H1 (cell line): ENCODE data around the gene CD164. TPM values are rescaled to one million over a fixed set of nuclear protein-coding genes. Genes with fewer than 3 reads are reported as not detected.

ENCODE experiments used
- BACH1 ChIP-seq: IDR thresholded peaks from 2 replicates; pipeline ENCODE4 v1.6.1; 2012; ENCODE audit warnings: low read length, improper control_type of control experiment
- BCL11A ChIP-seq, 2 experiments: IDR thresholded peaks; one replicate each; pipeline ENCODE4 v1.6.1; 2011; ENCODE audit warnings: low read depth in 2 of 2, low read length in 2 of 2, mild to moderate bottlenecking in 2 of 2
- CEBPB ChIP-seq: IDR thresholded peaks from 2 replicates; pipeline ENCODE4 v1.6.1; 2012; ENCODE audit warnings: low read depth, low read length
- EP300 ChIP-seq, 2 experiments: IDR thresholded peaks; 1 replicate in 1 of 2; 2 replicates in 1 of 2; pipeline ENCODE4 v1.6.1; 2011 to 2012; ENCODE audit warnings: low read depth in 2 of 2, low read length in 2 of 2, mild to moderate bottlenecking in 2 of 2, borderline replicate concordance in 1 of 2, inconsistent platforms in 1 of 2, moderate library complexity in 1 of 2
- RBBP5 ChIP-seq: IDR thresholded peaks from 2 replicates; pipeline ENCODE4 v1.7.1; 2012; ENCODE audit warnings: low read depth, mild to moderate bottlenecking, inconsistent platforms, low read length, moderate library complexity, borderline replicate concordance
- SP2 ChIP-seq: IDR thresholded peaks from 2 replicates; pipeline ENCODE4 v1.6.1; 2012; ENCODE audit warnings: mild to moderate bottlenecking, low read length, inconsistent platforms
- SP4 ChIP-seq: IDR thresholded peaks from 2 replicates; pipeline ENCODE4 v1.6.1; 2012; ENCODE audit warnings: low read length, inconsistent platforms
- polyA plus RNA-seq, 7 experiments: library from polyadenylated mRNA; depleted of rRNA in 3 of 7; stranded (reverse) in 5 of 7; unstranded in 2 of 7; fragments of >200 nt in 5 of 7; fragments of 200-250 nt in 2 of 7; gene quantifications; 1 replicate in 5 of 7; 2 replicates in 1 of 7; 4 replicates in 1 of 7; pipeline versions ENCODE4 v1.2.1 to v1.2.3, GENCODE V29; 2011 to 2013; ENCODE audit warnings: missing spikeins in 2 of 7, mixed read lengths in 2 of 7
- total RNA-seq: library from RNA; stranded (reverse); fragmentation: NEBNext Ultra II Directional; extraction: Animal tissue kit (Norgen Biotek cat#: 25700); gene quantifications from 2 replicates; pipeline ENCODE4 v1.2.1, GENCODE V29; 2021
- TF ChIP-seq, protein P1 (sequence below): fragments of 300-600 bp; sonication (generic); IDR thresholded peaks from 2 replicates; pipeline ENCODE4 v1.7.1; 2012; ENCODE audit warnings: low read length, moderate library complexity, mild to moderate bottlenecking, inconsistent platforms; ENCODE audit not compliant: insufficient replicate concordance
- TF ChIP-seq, protein P2 (sequence below), 3 experiments: IDR thresholded peaks; 1 replicate in 2 of 3; 2 replicates in 1 of 3; pipeline versions ENCODE4 v1.5.1 to v1.6.1; 2011; ENCODE audit warnings: low read length in 3 of 3, mild to moderate bottlenecking in 3 of 3, inconsistent platforms in 2 of 3, low read depth in 1 of 3, moderate library complexity in 1 of 3; ENCODE audit not compliant: insufficient read depth in 1 of 3; ENCODE audit errors: control extremely low read depth in 1 of 3

CD164 gene
- total and polyA plus RNA-seq, 2 of the 8 experiments (the other 6 are each of a cell fraction or from before 2014, with no cell fraction given) = 69.3 to 94.3 TPM

- TF ChIP-seq, protein P1, sequence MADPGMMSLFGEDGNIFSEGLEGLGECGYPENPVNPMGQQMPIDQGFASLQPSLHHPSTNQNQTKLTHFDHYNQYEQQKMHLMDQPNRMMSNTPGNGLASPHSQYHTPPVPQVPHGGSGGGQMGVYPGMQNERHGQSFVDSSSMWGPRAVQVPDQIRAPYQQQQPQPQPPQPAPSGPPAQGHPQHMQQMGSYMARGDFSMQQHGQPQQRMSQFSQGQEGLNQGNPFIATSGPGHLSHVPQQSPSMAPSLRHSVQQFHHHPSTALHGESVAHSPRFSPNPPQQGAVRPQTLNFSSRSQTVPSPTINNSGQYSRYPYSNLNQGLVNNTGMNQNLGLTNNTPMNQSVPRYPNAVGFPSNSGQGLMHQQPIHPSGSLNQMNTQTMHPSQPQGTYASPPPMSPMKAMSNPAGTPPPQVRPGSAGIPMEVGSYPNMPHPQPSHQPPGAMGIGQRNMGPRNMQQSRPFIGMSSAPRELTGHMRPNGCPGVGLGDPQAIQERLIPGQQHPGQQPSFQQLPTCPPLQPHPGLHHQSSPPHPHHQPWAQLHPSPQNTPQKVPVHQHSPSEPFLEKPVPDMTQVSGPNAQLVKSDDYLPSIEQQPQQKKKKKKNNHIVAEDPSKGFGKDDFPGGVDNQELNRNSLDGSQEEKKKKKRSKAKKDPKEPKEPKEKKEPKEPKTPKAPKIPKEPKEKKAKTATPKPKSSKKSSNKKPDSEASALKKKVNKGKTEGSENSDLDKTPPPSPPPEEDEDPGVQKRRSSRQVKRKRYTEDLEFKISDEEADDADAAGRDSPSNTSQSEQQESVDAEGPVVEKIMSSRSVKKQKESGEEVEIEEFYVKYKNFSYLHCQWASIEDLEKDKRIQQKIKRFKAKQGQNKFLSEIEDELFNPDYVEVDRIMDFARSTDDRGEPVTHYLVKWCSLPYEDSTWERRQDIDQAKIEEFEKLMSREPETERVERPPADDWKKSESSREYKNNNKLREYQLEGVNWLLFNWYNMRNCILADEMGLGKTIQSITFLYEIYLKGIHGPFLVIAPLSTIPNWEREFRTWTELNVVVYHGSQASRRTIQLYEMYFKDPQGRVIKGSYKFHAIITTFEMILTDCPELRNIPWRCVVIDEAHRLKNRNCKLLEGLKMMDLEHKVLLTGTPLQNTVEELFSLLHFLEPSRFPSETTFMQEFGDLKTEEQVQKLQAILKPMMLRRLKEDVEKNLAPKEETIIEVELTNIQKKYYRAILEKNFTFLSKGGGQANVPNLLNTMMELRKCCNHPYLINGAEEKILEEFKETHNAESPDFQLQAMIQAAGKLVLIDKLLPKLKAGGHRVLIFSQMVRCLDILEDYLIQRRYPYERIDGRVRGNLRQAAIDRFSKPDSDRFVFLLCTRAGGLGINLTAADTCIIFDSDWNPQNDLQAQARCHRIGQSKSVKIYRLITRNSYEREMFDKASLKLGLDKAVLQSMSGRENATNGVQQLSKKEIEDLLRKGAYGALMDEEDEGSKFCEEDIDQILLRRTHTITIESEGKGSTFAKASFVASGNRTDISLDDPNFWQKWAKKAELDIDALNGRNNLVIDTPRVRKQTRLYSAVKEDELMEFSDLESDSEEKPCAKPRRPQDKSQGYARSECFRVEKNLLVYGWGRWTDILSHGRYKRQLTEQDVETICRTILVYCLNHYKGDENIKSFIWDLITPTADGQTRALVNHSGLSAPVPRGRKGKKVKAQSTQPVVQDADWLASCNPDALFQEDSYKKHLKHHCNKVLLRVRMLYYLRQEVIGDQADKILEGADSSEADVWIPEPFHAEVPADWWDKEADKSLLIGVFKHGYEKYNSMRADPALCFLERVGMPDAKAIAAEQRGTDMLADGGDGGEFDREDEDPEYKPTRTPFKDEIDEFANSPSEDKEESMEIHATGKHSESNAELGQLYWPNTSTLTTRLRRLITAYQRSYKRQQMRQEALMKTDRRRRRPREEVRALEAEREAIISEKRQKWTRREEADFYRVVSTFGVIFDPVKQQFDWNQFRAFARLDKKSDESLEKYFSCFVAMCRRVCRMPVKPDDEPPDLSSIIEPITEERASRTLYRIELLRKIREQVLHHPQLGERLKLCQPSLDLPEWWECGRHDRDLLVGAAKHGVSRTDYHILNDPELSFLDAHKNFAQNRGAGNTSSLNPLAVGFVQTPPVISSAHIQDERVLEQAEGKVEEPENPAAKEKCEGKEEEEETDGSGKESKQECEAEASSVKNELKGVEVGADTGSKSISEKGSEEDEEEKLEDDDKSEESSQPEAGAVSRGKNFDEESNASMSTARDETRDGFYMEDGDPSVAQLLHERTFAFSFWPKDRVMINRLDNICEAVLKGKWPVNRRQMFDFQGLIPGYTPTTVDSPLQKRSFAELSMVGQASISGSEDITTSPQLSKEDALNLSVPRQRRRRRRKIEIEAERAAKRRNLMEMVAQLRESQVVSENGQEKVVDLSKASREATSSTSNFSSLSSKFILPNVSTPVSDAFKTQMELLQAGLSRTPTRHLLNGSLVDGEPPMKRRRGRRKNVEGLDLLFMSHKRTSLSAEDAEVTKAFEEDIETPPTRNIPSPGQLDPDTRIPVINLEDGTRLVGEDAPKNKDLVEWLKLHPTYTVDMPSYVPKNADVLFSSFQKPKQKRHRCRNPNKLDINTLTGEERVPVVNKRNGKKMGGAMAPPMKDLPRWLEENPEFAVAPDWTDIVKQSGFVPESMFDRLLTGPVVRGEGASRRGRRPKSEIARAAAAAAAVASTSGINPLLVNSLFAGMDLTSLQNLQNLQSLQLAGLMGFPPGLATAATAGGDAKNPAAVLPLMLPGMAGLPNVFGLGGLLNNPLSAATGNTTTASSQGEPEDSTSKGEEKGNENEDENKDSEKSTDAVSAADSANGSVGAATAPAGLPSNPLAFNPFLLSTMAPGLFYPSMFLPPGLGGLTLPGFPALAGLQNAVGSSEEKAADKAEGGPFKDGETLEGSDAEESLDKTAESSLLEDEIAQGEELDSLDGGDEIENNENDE = no peak
- TF ChIP-seq SP2 (no peak), BACH1 (no peak), BCL11A (IDR thresholded peaks at IDR 0.05; ENCODE audit: low read depth in 2 of 2, low read length in 2 of 2) (no peak), RBBP5 (no peak), CEBPB (no peak), EP300 (IDR thresholded peaks at IDR 0.05; ENCODE audit: borderline replicate concordance in 1 of 2, low read depth in 2 of 2, low read length in 2 of 2) (no peak), SP4 (no peak)
- TF ChIP-seq, protein P2, sequence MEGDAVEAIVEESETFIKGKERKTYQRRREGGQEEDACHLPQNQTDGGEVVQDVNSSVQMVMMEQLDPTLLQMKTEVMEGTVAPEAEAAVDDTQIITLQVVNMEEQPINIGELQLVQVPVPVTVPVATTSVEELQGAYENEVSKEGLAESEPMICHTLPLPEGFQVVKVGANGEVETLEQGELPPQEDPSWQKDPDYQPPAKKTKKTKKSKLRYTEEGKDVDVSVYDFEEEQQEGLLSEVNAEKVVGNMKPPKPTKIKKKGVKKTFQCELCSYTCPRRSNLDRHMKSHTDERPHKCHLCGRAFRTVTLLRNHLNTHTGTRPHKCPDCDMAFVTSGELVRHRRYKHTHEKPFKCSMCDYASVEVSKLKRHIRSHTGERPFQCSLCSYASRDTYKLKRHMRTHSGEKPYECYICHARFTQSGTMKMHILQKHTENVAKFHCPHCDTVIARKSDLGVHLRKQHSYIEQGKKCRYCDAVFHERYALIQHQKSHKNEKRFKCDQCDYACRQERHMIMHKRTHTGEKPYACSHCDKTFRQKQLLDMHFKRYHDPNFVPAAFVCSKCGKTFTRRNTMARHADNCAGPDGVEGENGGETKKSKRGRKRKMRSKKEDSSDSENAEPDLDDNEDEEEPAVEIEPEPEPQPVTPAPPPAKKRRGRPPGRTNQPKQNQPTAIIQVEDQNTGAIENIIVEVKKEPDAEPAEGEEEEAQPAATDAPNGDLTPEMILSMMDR (IDR thresholded peaks at IDR 0.05; ENCODE audit: control extremely low read depth in 1 of 3, insufficient read depth in 1 of 3, low read depth in 1 of 3, low read length in 3 of 3) = no peak
Measured at GRCh38 chr6:109363753-109364152, 18.5 kb downstream of the CD164 start (continued).
